GM12891 (cell line): ENCODE results near the gene KCNK5.

Experiments
- PAX5 ChIP-seq: IDR thresholded peaks from 2 replicates; pipeline ENCODE4 v1.6.1; 2011; ENCODE audit warnings: low read length, moderate library complexity, mild to moderate bottlenecking; ENCODE audit not compliant: insufficient read depth, severe bottlenecking
- POLR2A ChIP-seq: IDR thresholded peaks from 2 replicates; pipeline ENCODE4 v1.6.1; 2011; ENCODE audit warnings: low read depth, low read length, control low read depth
- POLR2AphosphoS5 ChIP-seq: IDR thresholded peaks from 2 replicates; pipeline ENCODE4 v1.6.1; 2011; ENCODE audit warnings: low read depth, low read length, control low read depth
- SPI1 ChIP-seq: IDR thresholded peaks from 2 replicates; pipeline ENCODE4 v1.6.1; 2011; ENCODE audit warnings: low read depth, low read length, control low read depth

- TF ChIP-seq POLR2AphosphoS5, result no peak
- no peak for TF ChIP-seq PAX5
- no peak for TF ChIP-seq POLR2A
- TF ChIP-seq SPI1, result no peak
These were observed 27.1 kb upstream of the KCNK5 start for GRCh38 chr6:39256294-39256940.
